HEK293 (cell line): ENCODE results near the gene NUDT3.

Experiments used
- CTCF ChIA-PET: fragments of 350-600 bp; formaldehyde crosslinking; extraction: SDS; loops from one replicate; lab custom pipeline; 2021; ENCODE audit warnings: antibody characterized with exemption; lab: Yijun Ruan, JAX
- POLR2A ChIA-PET: fragments of 300-600 bp; formaldehyde crosslinking; extraction: SDS; loops from one replicate; lab custom pipeline; 2020; ENCODE audit warnings: antibody characterized with exemption, inconsistent platforms; lab: Yijun Ruan, JAX
- H3K27ac ChIP-seq: fragments of 200-500 bp; sonication (Bioruptor generic); 2 replicates; pipeline ENCODE4 v1.5.1; 2014; ENCODE audit warnings: low read depth, low read length, control low read depth, inconsistent platforms; ENCODE audit errors: extremely low read depth
- H3K36me3 ChIP-seq, 2 experiments: fragments of 200-500 bp in 1 of 2; sonication (Bioruptor generic) in 1 of 2; 1 replicate in 1 of 2; 2 replicates in 1 of 2; pipeline ENCODE4 v1.5.1; 2014 to 2017; ENCODE audit warnings: inconsistent platforms in 2 of 2, low read length in 2 of 2; ENCODE audit not compliant: control insufficient read depth in 2 of 2, insufficient read depth in 1 of 2
- H3K4me1 ChIP-seq: fragments of 200-500 bp; sonication (Bioruptor generic); 2 replicates; pipeline ENCODE4 v1.5.1; 2014; ENCODE audit warnings: mild to moderate bottlenecking, low read length, inconsistent platforms; ENCODE audit not compliant: control insufficient read depth, insufficient read depth
- H3K4me3 ChIP-seq: 2 replicates; pipeline ENCODE4 v1.5.1; 2011; ENCODE audit warnings: low read depth, mild to moderate bottlenecking, control low read depth, low read length, moderate library complexity
- H3K9me3 ChIP-seq: fragments of 200-500 bp; sonication (Bioruptor generic); 2 replicates; pipeline ENCODE4 v1.5.1; 2014; ENCODE audit warnings: low read depth, low read length, inconsistent platforms; ENCODE audit not compliant: control insufficient read depth, insufficient read depth
- BCL11B ChIP-seq: fragments of 450-650 bp; formaldehyde crosslinking; IDR thresholded peaks from 2 replicates; pipeline ENCODE4 v1.5.1; 2016; ENCODE audit warnings: low read depth, missing biosample characterization, missing genetic modification characterization
- KLF9 ChIP-seq: fragments of 450-650 bp; formaldehyde crosslinking; IDR thresholded peaks from 2 replicates; pipeline ENCODE4 v1.5.1; 2016; ENCODE audit warnings: missing biosample characterization, missing genetic modification characterization, low read depth
- PRDM1 ChIP-seq: fragments of 450-650 bp; formaldehyde crosslinking; IDR thresholded peaks from 2 replicates; pipeline ENCODE4; 2016; ENCODE audit warnings: missing biosample characterization, missing genetic modification characterization
- PRDM2 ChIP-seq: fragments of 450-650 bp; formaldehyde crosslinking; IDR thresholded peaks from 2 replicates; pipeline ENCODE4 v1.5.1; 2016; ENCODE audit warnings: missing biosample characterization, missing genetic modification characterization, borderline replicate concordance
- REPIN1 ChIP-seq: fragments of 450-650 bp; formaldehyde crosslinking; IDR thresholded peaks from 2 replicates; pipeline ENCODE4 v1.5.1; 2017; ENCODE audit warnings: missing biosample characterization, missing genetic modification characterization, low read depth
- SP2 ChIP-seq: fragments of 450-650 bp; formaldehyde crosslinking; IDR thresholded peaks from 2 replicates; pipeline ENCODE4 v1.5.1; 2016; ENCODE audit warnings: missing biosample characterization, missing genetic modification characterization
- WT1 ChIP-seq: fragments of 450-650 bp; formaldehyde crosslinking; IDR thresholded peaks from 2 replicates; pipeline ENCODE4 v1.5.1; 2016; ENCODE audit warnings: missing biosample characterization, missing genetic modification characterization
- ZFP41 ChIP-seq: fragments of 450-650 bp; formaldehyde crosslinking; IDR thresholded peaks from 2 replicates; pipeline ENCODE4 v1.5.1; 2016; ENCODE audit warnings: missing biosample characterization, missing genetic modification characterization, borderline replicate concordance
- ZNF202 ChIP-seq: fragments of 450-650 bp; formaldehyde crosslinking; IDR thresholded peaks from 2 replicates; pipeline ENCODE4 v1.5.1; 2016; ENCODE audit warnings: missing biosample characterization, missing genetic modification characterization, borderline replicate concordance
- ZNF280D ChIP-seq: fragments of 450-650 bp; formaldehyde crosslinking; IDR thresholded peaks from 2 replicates; pipeline ENCODE4 v1.5.1; 2016; ENCODE audit warnings: missing biosample characterization, missing genetic modification characterization
- ZNF341 ChIP-seq: fragments of 450-650 bp; formaldehyde crosslinking; IDR thresholded peaks from 2 replicates; pipeline ENCODE4; 2016; ENCODE audit warnings: low read depth, missing biosample characterization, missing genetic modification characterization
- ZNF354C ChIP-seq: fragments of 450-650 bp; formaldehyde crosslinking; IDR thresholded peaks from 2 replicates; pipeline ENCODE4 v1.5.1; 2016; ENCODE audit warnings: missing biosample characterization, missing genetic modification characterization, low read depth, borderline replicate concordance
- ZNF416 ChIP-seq: fragments of 450-650 bp; formaldehyde crosslinking; IDR thresholded peaks from 2 replicates; pipeline ENCODE4 v1.5.1; 2016; ENCODE audit warnings: missing biosample characterization, missing genetic modification characterization
- ZNF621 ChIP-seq: fragments of 450-650 bp; formaldehyde crosslinking; IDR thresholded peaks from 2 replicates; pipeline ENCODE4 v1.5.1; 2017; ENCODE audit warnings: missing biosample characterization, missing genetic modification characterization
- ZNF664 ChIP-seq: fragments of 450-650 bp; formaldehyde crosslinking; IDR thresholded peaks from 2 replicates; pipeline ENCODE4 v1.5.1; 2016; ENCODE audit warnings: missing biosample characterization, missing genetic modification characterization
- ZNF707 ChIP-seq: fragments of 450-650 bp; formaldehyde crosslinking; IDR thresholded peaks from 2 replicates; pipeline ENCODE4 v1.5.1; 2016; ENCODE audit warnings: missing biosample characterization, missing genetic modification characterization
- ZNF776 ChIP-seq: fragments of 450-650 bp; formaldehyde crosslinking; IDR thresholded peaks from 2 replicates; pipeline ENCODE4 v1.5.0; 2017; ENCODE audit warnings: missing biosample characterization, missing genetic modification characterization, borderline replicate concordance
- TF ChIP-seq, protein P1 (sequence below): fragments of 450-650 bp; formaldehyde crosslinking; IDR thresholded peaks from 2 replicates; pipeline ENCODE4 v1.5.1; 2016; ENCODE audit warnings: missing biosample characterization, missing genetic modification characterization, low read depth
- TF ChIP-seq, protein P2 (sequence below): fragments of 450-650 bp; formaldehyde crosslinking; IDR thresholded peaks from 2 replicates; pipeline ENCODE4 v1.5.1; 2016; ENCODE audit warnings: missing biosample characterization, missing genetic modification characterization

NUDT3 gene

DNA sequence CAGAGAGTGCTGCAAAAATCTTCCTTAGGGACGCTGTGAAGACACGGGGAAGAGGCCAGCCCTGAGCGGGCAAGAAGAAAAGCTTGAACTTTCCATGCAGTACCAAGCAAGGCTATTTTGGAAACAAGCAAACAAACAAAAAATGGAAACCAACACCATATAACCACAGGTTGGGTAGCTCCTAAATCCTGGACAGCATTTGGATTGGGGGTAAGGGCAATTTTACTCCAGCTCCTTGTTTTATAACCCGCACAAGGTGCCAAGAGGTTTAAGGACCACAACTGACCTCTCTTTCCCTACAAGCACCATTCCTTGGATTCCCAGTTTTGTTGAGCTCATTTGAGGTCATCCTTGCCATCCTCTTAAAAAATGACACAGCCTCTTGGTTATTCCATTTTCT is 112.3 kb downstream of the NUDT3 start (continued):
- TF ChIP-seq ZNF280D, result no peak
- TF ChIP-seq SP2 (tag by site-specific recombination), result no peak
- TF ChIP-seq, protein P1, sequence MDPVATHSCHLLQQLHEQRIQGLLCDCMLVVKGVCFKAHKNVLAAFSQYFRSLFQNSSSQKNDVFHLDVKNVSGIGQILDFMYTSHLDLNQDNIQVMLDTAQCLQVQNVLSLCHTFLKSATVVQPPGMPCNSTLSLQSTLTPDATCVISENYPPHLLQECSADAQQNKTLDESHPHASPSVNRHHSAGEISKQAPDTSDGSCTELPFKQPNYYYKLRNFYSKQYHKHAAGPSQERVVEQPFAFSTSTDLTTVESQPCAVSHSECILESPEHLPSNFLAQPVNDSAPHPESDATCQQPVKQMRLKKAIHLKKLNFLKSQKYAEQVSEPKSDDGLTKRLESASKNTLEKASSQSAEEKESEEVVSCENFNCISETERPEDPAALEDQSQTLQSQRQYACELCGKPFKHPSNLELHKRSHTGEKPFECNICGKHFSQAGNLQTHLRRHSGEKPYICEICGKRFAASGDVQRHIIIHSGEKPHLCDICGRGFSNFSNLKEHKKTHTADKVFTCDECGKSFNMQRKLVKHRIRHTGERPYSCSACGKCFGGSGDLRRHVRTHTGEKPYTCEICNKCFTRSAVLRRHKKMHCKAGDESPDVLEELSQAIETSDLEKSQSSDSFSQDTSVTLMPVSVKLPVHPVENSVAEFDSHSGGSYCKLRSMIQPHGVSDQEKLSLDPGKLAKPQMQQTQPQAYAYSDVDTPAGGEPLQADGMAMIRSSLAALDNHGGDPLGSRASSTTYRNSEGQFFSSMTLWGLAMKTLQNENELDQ (tag by site-specific recombination), result no peak
- TF ChIP-seq KLF9 (tag by site-specific recombination), result no peak
- TF ChIP-seq ZNF202, result no peak
- TF ChIP-seq BCL11B, result no peak
- no peak for TF ChIP-seq REPIN1 (tag by site-specific recombination)
- TF ChIP-seq, protein P2, sequence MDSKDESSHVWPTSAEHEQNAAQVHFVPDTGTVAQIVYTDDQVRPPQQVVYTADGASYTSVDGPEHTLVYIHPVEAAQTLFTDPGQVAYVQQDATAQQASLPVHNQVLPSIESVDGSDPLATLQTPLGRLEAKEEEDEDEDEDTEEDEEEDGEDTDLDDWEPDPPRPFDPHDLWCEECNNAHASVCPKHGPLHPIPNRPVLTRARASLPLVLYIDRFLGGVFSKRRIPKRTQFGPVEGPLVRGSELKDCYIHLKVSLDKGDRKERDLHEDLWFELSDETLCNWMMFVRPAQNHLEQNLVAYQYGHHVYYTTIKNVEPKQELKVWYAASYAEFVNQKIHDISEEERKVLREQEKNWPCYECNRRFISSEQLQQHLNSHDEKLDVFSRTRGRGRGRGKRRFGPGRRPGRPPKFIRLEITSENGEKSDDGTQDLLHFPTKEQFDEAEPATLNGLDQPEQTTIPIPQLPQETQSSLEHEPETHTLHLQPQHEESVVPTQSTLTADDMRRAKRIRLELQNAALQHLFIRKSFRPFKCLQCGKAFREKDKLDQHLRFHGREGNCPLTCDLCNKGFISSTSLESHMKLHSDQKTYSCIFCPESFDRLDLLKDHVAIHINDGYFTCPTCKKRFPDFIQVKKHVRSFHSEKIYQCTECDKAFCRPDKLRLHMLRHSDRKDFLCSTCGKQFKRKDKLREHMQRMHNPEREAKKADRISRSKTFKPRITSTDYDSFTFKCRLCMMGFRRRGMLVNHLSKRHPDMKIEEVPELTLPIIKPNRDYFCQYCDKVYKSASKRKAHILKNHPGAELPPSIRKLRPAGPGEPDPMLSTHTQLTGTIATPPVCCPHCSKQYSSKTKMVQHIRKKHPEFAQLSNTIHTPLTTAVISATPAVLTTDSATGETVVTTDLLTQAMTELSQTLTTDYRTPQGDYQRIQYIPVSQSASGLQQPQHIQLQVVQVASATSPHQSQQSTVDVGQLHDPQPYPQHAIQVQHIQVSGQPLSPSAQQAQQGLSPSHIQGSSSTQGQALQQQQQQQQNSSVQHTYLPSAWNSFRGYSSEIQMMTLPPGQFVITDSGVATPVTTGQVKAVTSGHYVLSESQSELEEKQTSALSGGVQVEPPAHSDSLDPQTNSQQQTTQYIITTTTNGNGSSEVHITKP (tag by site-specific recombination), result no peak
- TF ChIP-seq ZNF621 (tag by site-specific recombination), result no peak

- no peak overlapping the region for H3K27ac ChIP-seq
- no peak for TF ChIP-seq ZNF341 (tag by site-specific recombination)
- no peak for TF ChIP-seq PRDM1 (tag by site-specific recombination)
- no peak for TF ChIP-seq ZNF776 (tag by site-specific recombination)
- TF ChIP-seq PRDM2, result no peak
- no peak for TF ChIP-seq ZNF354C (tag by site-specific recombination)
- no peak for TF ChIP-seq WT1 (tag by site-specific recombination)
- no peak for TF ChIP-seq BCL11B
- TF ChIP-seq ZNF416, result no peak
- TF ChIP-seq ZFP41, result no peak
- no peak for TF ChIP-seq ZNF664 (tag by site-specific recombination)
- TF ChIP-seq, protein P1 (tag by site-specific recombination), result no peak
- TF ChIP-seq ZNF707, result no peak
- H3K4me1 ChIP-seq, result no peaks in the 10 kb centered on the region
- H3K36me3 ChIP-seq, result peaks cover 0 to 7% of the 10 kb centered on the region in 2 experiments; a peak in 1 of 3 replicates
- H3K4me3 ChIP-seq, result no peak overlapping the region
- H3K9me3 ChIP-seq, result no peaks in the 10 kb centered on the region
- POLR2A ChIA-PET, result no interaction called here
- CTCF ChIA-PET, result no interaction called here
These were observed 113.6 kb downstream of the NUDT3 start for GRCh38 chr6:34278833-34279232.
